ENCODE results near the gene SPRR2B.

DNA sequence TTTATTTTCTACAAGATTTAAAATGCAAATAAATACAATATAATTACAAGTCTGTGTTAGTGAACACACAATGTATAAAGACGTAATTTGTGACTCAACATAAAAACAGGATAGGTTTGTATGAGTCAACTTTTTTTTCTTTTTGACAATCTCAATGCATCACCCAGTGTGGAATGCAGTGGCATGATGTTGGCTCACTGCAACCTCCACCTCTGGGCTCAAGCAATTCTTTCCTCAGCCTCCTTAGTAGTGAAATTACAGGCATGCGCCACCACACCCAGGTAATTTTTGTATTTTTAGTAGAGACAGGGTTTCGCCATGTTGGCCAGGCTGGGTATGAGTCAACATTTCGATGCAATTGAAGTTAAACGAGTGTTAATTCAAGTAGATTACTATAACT is 28.8 kb upstream of the SPRR2B start:
- TF ChIP-seq, protein P1, sequence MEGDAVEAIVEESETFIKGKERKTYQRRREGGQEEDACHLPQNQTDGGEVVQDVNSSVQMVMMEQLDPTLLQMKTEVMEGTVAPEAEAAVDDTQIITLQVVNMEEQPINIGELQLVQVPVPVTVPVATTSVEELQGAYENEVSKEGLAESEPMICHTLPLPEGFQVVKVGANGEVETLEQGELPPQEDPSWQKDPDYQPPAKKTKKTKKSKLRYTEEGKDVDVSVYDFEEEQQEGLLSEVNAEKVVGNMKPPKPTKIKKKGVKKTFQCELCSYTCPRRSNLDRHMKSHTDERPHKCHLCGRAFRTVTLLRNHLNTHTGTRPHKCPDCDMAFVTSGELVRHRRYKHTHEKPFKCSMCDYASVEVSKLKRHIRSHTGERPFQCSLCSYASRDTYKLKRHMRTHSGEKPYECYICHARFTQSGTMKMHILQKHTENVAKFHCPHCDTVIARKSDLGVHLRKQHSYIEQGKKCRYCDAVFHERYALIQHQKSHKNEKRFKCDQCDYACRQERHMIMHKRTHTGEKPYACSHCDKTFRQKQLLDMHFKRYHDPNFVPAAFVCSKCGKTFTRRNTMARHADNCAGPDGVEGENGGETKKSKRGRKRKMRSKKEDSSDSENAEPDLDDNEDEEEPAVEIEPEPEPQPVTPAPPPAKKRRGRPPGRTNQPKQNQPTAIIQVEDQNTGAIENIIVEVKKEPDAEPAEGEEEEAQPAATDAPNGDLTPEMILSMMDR (conservative IDR thresholded peaks at IDR 0.05), result no peak
- TF ChIP-seq EZH2 (IDR thresholded peaks at IDR 0.05; ENCODE audit: low read depth), result no peak

Data from PC-9 (cell line).